ENCODE measurements around the gene WSCD1. TPM values are rescaled to one million over a fixed set of nuclear protein-coding genes. Genes with fewer than 3 reads are reported as not detected.

WSCD1 gene
- total RNA-seq, 3 donors from 2014 or later (not counting 1 experiment from before 2014, with no cell fraction given) = 0.47 to 2.1 (median 1.9) TPM

- ATAC-seq = no peak
- Mint-ChIP-seq H3K27ac (no peak overlapping the region), H3K4me1 (no peaks in the 10 kb centered on the region), H3K36me3 (no peaks in the 10 kb centered on the region), H3K4me3 (no peak overlapping the region), H3K27me3 (ENCODE audit: low read depth in 2 of 2) (peaks cover 3 to 16% of the 10 kb centered on the region in 2 donors), H3K9me3 (no peaks in the 10 kb centered on the region)
- TF ChIP-seq, protein P1, sequence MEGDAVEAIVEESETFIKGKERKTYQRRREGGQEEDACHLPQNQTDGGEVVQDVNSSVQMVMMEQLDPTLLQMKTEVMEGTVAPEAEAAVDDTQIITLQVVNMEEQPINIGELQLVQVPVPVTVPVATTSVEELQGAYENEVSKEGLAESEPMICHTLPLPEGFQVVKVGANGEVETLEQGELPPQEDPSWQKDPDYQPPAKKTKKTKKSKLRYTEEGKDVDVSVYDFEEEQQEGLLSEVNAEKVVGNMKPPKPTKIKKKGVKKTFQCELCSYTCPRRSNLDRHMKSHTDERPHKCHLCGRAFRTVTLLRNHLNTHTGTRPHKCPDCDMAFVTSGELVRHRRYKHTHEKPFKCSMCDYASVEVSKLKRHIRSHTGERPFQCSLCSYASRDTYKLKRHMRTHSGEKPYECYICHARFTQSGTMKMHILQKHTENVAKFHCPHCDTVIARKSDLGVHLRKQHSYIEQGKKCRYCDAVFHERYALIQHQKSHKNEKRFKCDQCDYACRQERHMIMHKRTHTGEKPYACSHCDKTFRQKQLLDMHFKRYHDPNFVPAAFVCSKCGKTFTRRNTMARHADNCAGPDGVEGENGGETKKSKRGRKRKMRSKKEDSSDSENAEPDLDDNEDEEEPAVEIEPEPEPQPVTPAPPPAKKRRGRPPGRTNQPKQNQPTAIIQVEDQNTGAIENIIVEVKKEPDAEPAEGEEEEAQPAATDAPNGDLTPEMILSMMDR (IDR thresholded peaks at IDR 0.05) = no peak
- Histone ChIP-seq H3K27ac (ENCODE audit: low read length) (no peak overlapping the region), H3K4me3 (ENCODE audit: low read length) (no peak overlapping the region), H3K9me3 (ENCODE audit: control insufficient read depth, insufficient read depth, low read length) (no peaks in the 10 kb centered on the region), H3K36me3 (ENCODE audit: control insufficient read depth, insufficient read depth, low read length) (no peaks in the 10 kb centered on the region), H3K27me3 (ENCODE audit: control insufficient read depth, insufficient read depth, low read length) (no peaks in the 10 kb centered on the region), H3K4me1 (ENCODE audit: control insufficient read depth, insufficient read depth, low read length) (no peaks in the 10 kb centered on the region)
- intact Hi-C loops (cut with micrococcal nuclease) = no loop called here
- 73% methylated on average over 3 of the region's 3 CpGs for WGBS (ENCODE audit: insufficient coverage)
- DNase-seq = no peak
These were observed 68.7 kb downstream of the WSCD1 start for GRCh38 chr17:6138761-6139446.

DNA sequence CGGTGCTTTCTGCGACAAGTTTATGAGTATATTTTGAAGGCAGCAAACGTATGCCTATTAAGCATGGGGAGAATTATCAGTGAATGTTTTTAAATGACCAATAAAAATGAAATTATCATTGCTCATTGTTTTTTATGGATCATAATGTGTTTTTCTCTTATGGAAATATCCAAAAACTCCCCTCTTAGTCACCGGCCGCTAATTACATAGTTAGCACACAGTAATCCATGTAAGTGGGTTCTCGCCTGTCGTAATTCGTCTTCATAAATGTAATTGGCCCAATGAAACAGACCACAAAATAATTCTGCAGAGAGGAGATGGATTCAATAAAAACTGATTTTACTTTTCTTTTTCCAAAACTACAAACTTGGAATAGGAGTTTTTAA is 69.3 kb downstream of the WSCD1 start:
- WGBS (ENCODE audit: insufficient coverage) = 91% methylated on average over 8 of the region's 8 CpGs
- Histone ChIP-seq H3K27ac (ENCODE audit: low read length) (no peak overlapping the region), H3K4me1 (ENCODE audit: control insufficient read depth, insufficient read depth, low read length) (no peaks in the 10 kb centered on the region), H3K36me3 (ENCODE audit: control insufficient read depth, insufficient read depth, low read length) (no peaks in the 10 kb centered on the region), H3K9me3 (ENCODE audit: control insufficient read depth, insufficient read depth, low read length) (no peaks in the 10 kb centered on the region), H3K4me3 (ENCODE audit: low read length) (no peak overlapping the region), H3K27me3 (ENCODE audit: control insufficient read depth, insufficient read depth, low read length) (no peaks in the 10 kb centered on the region)
- Mint-ChIP-seq H3K27me3 (ENCODE audit: low read depth in 2 of 2) (peaks cover 3 to 16% of the 10 kb centered on the region in 2 donors), H3K36me3 (no peaks in the 10 kb centered on the region), H3K9me3 (no peaks in the 10 kb centered on the region), H3K27ac (no peak overlapping the region), H3K4me3 (no peak overlapping the region), H3K4me1 (no peaks in the 10 kb centered on the region)
- TF ChIP-seq, protein P1 (IDR thresholded peaks at IDR 0.05) = no peak
- ATAC-seq (no peak), DNase-seq (no peak)
- intact Hi-C loops (cut with micrococcal nuclease) = no loop called here

DNA sequence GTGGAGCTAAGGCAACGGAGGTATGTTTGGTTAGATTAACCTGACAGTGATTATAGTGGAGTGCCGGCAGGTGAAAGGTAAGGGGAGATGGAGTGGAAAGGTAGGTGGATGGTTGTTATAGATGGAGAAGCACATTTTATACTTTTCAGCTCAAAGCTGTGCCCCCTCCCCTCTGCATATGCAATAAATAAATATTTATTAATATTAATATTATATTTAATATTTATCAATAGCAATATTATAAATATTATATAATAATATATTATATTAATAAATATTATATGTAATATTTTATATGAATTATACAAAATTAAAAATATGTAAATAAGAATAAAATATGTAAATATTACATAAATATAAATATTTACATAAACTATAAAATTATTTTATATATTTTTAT is 70.0 kb downstream of the WSCD1 start:
- Histone ChIP-seq H3K27me3 (ENCODE audit: control insufficient read depth, insufficient read depth, low read length) (no peaks in the 10 kb centered on the region), H3K27ac (ENCODE audit: low read length) (no peak overlapping the region), H3K4me1 (ENCODE audit: control insufficient read depth, insufficient read depth, low read length) (no peaks in the 10 kb centered on the region), H3K36me3 (ENCODE audit: control insufficient read depth, insufficient read depth, low read length) (no peaks in the 10 kb centered on the region), H3K4me3 (ENCODE audit: low read length) (no peak overlapping the region), H3K9me3 (ENCODE audit: control insufficient read depth, insufficient read depth, low read length) (no peaks in the 10 kb centered on the region)
- intact Hi-C loops (cut with micrococcal nuclease) = no loop called here
- TF ChIP-seq, protein P1 (IDR thresholded peaks at IDR 0.05) = no peak
- 81% methylated on average over 2 of the region's 2 CpGs for WGBS (ENCODE audit: insufficient coverage)
- Mint-ChIP-seq H3K4me3 (no peak overlapping the region), H3K36me3 (no peaks in the 10 kb centered on the region), H3K27ac (no peak overlapping the region), H3K9me3 (no peaks in the 10 kb centered on the region), H3K4me1 (no peaks in the 10 kb centered on the region), H3K27me3 (ENCODE audit: low read depth in 2 of 2) (peaks cover 3 to 16% of the 10 kb centered on the region in 2 donors)
- DNase-seq (no peak), ATAC-seq (no peak)
